Measurements from ENCODE around the gene TYW1B.
"Not testable (repeated sequence)": the region's sequence is repeated elsewhere in the genome, so short reads cannot be mapped to it uniquely, and the experiment has no call there.

The TYW1B gene

DNA sequence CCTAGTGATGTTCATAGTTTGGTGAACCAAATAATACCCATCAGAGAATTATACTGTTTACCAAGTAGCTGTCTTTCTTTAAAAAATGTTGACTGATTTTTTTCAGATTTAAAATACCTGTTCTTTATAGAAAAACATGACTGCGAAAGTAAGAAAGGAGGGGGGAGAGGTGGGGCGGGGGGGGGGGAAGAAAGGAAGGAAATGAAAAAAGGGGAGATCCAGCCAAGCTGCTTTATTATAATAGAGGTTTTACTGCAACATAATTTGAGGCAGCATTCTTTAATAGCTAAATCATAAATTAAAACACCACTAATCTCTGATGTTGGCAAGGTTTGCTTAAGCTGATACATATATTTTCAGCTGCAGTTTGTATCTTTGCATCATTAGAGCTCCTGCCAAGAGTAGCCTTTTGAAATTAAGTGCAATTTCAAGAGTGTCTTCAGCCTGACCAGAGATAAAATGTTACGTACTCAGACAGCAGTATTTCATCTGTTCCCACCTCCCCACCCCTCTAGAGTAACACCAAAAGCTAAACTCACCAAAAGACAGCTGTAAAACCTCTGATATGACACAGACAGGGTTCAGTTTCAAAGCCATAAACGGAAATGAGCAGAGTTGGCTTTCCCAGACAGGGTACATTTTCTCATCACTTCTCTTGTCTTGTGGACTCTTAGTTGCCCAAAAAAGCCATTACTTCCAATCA, 202.1 kb downstream of the TYW1B start:
- DNase-seq (ENCODE audit: low read depth), result not testable (repeated sequence)

DNA sequence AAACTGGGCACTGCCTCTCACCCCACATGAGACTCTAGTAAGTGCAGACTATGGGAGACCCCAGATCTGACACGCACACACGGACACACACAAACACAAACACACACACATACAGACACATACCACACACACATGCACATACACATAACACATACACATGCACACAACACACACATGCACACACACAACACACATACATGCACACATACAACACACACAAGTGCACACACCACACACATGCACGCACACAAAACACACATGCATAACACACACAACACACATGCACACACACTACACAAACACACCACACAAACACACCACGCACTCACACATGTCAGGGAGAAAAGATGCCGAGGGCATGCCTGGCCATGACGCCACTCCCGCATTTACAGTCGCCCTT, 205.5 kb downstream of the TYW1B start:
- DNase-seq (ENCODE audit: low read depth), result no peak

DNA sequence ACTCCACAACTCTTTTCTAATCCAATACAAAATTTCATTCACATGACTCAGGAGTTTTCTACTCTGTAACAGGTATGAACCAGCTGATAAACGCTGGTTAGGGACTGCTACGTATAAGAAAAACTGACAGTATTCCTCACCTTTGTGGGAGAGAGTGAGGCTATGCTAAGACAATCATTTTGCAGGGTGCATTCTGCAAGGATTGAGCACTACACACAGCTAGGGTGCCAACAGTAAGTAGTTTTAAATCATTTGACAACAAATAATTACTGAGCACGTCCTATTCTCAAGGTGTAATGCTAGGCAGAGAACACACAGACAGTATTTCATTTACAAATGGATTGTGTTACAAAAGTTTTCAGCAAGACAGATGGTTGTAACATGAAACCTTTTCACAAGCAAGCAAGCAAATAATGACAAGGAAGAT, 206.2 kb downstream of the TYW1B start:
- DNase-seq (ENCODE audit: low read depth), result not testable (repeated sequence)

DNA sequence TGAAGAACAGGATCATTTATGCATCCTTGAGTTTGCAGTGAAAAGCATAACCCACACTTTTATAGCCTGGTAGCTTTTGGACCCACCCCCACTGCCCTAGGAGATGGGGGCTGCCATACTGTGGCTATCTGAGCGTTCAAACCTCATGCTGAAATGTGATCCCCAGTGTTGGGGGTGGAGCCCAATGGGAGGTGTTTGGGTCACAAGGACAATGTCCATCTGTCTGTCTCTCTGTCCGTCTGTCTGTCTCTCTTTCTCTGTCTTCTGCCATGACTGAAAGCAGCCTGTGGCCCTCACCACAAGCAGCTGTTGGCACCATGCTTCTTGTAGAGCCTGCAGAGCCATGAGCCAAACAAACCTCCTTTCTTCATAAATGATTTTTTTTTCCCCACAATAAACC, 207.1 kb downstream of the TYW1B start:
- not testable (repeated sequence) for DNase-seq (ENCODE audit: low read depth)

DNA sequence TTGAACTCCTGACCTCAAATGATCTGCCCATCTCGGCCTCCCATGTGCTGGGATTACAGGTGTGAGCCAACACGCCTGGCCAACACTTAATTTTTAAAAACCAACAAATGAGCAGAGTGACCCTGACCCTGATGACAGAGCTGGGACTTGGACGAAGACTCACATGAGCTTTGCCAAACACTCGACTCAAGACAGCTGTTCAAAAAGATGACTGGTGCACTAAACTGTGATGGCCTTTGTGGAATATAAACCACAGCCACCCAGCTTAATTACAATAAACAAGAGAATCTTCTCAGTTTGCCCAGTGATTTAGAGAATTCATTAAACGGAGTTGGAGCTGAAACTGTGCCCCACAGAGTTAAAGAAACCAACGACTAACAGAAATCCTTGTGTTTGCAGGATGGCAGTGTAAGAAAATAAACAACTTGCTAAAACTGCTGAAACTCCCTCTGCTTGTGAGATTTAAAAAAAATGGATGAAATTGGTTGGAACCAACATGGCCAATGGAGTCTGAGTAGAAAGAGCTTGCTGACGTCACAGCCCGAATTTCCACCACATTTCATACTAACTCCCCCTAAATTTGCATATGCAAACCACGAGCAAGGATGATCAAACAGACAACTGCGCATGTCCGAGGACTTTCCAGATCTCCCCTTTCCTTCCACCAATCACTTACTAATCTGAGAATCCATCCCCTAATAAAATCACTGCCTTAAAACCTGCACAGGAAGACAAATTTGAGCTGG, 209.4 kb downstream of the TYW1B start:
- DNase-seq (ENCODE audit: low read depth), result not testable (repeated sequence)

DNA sequence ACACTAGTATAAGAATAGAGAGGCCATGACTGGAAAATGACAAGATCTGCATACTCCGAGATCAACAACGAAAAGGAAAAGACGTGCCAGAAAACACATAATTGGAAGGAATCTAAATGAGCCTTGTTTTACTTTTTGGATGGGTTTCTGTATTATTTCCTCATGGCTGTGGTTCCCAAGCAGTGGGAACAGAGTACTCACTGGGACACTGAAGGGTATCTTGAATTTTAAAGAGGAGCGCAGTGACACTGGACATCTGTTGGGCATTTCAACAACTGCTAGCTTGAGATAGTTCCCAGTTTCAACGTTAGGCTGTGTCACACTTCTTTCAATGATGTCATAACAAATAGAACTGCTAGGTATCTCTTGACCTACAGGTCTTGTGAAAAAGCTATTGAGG, 218.2 kb downstream of the TYW1B start:
- DNase-seq (ENCODE audit: low read depth), result not testable (repeated sequence)

DNA sequence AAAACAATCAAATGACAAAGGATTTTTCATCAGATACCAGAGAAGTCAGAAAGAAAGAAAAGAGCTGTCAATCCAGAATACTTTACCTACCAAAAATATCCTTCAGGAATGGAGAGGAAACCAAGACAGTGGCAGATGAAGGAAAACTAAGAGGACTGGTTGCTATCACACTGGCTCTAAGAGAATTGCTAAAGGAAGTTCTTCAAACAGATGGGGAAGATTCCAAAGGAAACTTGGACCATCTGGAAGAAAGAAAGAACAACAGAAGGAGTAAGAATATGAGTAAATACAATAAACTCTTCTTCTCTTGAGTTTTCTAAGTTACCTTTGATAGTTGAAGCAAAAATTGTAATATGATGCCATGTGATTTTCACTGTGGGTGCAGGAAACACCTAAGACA, 220.0 kb downstream of the TYW1B start:
- not testable (repeated sequence) for DNase-seq (ENCODE audit: low read depth)

DNA sequence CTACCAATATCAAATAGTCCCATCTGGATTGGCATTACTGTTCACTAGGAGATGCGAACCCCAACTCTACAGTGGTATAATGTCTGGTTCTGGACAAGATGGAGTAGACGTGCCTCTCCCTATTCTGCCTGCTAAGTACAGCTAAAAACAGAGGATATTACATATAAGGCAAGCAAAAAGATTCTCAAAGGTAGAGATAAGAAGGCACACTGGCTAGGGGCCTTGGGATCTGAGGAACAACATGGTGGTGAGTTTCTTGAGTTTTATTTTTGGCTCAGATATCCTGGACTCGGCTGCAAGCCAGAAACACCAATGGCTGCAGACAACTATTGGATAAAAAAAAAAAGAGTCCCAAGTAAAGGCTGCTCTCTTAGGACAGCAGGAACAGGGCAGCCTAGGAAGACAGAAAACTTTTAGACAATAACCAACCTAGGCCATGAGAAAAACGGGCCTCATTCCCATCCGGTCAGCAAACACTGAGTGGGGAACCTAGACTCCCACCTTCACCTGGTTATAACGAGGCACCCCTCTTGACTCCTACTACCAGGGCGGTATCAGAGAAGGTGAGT, 222.1 kb downstream of the TYW1B start:
- not testable (repeated sequence) for DNase-seq (ENCODE audit: low read depth)

DNA sequence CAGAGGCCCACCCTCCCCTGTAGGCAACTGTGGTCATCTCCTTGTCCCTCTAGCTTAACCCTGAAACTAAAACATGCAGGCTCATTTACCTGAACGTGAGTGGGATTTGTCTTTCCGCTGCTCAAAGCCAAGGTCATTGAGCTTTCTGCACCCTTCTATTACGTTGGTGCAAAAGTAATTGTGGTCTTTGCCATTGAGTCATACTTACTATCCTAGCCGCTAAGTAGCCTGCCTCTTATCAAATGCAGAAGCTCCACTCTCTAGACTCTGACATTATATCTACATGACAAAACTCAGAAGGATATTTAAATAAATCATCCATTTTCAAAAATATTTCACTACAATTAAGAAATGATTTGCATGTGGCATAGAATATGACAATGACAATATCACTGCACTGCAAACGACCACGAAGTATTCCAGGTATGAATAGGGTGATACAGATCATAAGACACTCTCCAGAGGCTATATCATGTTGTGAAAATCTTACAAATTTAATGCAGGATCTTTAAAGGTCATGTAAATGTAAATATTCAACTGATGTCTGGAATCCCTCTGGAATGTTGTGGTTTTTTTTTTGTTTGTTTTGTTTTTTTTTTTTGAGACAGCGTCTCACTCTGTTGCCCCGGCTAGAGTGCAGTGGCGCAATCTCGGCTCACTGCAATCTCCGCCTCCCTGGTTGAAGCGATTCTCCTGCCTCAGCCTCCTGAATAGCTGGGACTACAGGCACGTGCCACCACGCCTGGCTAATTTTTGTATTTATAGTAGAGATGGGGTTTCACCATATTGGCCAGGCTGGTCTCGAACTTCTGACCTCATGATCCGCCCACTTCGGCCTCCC, 223.0 kb downstream of the TYW1B start:
- DNase-seq (ENCODE audit: low read depth), result not testable (repeated sequence)

DNA sequence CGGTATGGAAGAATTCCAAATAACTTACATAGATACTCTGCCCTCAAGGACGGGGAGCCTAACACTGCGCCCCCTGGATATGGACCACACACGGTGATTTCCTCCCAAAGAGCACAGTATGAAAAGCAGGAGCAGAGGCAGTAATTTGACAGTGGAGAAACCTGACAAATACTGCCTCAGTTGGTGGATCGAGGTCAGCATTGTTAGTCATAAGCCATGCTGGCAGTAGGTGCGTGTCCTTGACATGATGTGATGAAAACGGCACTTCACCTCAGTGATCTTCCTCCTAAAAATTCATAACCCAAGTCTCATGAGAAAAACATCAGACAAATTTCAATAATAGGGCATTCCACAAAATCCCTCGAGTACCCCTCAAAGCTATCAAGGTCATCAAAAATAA, 224.5 kb downstream of the TYW1B start:
- DNase-seq (ENCODE audit: low read depth), result not testable (repeated sequence)

DNA sequence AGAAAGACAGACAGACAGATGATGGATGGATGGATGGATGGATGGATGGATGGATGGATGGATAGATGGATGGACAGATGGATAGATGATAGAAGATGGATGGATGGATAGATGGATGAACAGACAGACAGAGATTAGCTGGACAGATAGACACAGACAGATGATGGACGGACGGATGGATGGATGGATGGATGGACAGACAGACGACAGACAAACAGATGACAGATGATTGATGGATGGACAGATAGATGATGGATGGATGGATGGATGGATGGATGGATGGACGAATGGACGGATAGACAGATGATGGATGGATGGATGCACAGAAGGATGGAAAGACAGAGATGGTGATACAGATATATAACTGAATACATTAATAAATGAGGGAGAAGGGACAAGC, 224.9 kb downstream of the TYW1B start:
- no peak for DNase-seq (ENCODE audit: low read depth)

DNA sequence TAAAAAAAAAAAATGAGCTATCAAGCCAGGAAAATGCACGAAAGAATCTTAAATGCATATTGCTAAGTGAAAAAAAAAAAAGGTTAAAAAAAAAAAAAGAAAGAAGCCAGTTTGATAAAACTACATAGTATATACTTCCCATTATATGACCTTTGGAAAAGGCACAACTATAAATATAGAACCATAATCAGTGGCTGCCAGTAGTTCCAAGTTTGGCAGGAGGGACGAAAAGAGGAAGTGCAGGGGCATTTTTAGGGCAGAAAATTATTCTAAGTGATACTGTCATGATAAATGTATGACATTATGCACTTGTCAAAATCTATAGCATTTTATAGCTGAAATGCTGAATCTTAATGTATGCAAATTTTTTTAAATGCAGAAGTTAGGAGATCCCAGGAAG, 226.3 kb downstream of the TYW1B start:
- DNase-seq (ENCODE audit: low read depth), result not testable (repeated sequence)

DNA sequence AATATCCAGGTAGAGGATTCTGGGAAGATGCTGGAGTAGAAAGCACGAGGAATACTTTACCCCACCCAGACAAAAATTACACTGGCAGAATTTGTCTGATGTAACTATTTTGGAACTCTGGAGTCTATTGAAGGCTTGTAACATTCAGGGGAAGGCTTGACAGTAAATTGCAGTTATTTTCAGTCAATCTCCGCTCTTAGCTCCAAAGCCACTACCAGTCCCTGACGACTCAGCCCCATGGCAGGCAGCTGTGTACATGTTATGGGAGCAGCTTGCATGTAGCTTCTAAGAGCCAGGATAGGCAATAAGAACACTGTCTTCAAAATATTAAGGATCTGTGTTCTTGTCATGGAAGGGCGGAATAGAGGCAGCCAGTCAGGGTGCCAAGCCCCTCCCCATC, 238.0 kb downstream of the TYW1B start:
- not testable (repeated sequence) for DNase-seq (ENCODE audit: low read depth)

DNA sequence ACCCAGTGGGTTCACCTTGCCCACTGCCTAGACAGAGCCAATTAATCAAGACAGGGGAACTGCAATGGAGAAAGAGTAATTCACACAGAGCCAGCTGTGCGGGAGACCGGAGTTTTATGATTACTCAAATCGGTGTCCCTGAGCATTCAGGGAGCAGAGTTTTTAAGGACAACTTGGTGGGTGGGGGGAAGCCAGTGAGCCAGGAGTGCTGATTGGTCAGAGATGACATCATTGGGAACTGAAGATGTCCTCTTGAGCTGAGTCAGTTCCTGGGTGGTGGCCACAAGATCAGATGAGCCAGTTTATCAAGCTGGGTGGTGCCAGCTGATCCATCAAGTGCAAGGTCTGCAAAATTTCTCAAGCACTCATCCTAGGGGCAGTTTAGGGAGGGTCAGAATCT, 240.7 kb downstream of the TYW1B start:
- not testable (repeated sequence) for DNase-seq (ENCODE audit: low read depth)

DNA sequence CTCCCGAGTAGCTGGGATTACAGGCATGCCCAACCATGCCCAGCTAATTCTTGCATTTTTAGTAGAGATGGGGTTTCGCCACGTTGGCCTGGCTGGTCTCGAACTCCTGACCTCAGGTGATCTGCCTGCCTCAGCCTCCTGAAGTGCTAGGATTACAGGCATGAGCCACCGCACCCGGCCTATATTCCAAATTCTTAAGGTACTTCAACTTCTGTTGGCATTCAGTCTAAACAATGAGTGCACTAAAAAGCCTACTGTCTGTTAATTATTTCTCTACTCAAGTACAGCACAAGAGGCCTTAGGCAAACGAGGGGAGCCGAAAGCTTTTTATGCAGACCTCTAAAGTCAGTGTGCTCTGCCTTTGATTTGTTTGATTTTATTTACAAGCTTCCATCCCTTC, 243.4 kb downstream of the TYW1B start:
- DNase-seq (ENCODE audit: low read depth), result not testable (repeated sequence)

DNA sequence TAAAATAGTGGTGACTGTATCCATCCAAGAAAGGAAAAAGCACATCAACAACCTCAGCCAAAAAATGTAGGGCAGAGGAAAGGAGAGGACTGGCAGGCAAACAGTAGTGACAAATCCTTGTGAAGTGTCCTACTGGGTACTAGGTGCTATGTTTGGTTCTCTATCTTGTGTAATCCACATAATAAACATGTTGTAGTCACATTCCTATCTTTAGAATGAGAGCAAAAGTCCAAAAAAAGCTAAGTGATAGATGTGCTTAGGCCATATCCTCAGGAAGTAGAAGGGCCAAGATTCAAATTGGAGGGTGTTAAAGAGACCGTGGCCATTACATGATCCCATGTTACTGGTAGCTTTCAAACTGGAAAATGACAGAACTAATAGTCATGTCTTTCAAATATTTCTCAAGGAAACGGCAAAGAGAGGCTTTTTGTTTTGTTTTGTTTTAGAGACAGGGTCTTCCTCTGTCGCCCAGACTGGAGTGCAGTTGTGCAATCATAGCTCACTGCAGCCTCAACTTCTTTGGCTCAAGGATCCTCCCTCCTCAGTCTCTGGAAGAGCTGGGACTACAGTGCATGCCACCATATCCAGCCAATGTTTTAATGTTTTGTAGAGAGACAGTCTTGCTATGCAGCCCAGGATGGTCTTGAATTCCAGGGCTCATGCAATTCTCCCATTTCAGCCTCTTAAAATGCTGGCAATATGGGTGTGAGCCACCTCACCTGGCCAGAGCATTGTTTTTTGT, 244.2 kb downstream of the TYW1B start:
- not testable (repeated sequence) for DNase-seq (ENCODE audit: low read depth)

DNA sequence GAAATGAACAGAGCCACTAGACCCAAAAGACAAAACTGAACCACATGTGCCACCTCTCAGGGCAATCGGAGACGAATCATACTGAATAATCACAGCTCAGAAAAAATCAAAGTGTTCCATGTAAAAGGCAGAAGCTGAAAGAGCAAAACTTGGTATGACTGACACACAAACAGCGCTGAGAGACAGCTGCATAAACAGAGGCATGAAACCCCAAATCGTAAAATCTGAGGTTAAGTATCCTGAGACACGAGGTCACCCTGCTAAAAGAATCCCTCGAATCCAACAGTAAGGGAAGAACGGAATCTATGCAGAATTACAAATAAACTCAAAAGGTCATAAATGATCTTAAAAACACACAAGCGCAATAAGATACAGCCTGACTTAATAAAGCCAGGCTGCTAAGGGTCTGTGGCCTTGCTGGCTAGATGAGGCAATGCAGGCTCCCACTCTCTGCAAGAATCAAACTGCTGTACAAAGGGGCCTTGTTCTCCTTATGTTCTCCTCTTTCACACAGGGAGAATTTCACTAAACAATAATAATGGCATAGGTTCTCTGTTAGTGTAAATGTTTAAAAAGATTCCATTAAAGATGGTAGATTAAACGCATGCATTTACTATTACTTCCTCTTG, 247.7 kb downstream of the TYW1B start:
- not testable (repeated sequence) for DNase-seq (ENCODE audit: low read depth)

DNA sequence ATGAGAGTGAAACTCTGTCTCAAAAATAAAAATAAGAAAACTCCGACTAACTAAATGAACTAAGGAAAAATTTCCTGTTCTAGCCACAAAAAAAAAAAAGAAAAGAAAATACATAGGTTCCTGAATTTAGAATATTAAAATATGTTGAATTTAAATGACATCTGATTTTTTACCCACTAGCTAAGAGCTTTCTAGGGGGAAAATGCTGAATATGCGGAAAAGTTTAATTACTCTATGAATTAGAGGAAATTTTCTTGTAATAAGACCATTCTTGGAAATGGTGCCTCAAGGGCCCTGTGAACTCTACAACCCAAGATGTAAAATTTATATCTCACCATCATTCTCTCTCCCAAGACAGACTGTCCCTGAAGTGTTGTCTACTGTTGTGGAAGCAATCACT, 250.9 kb downstream of the TYW1B start:
- no peak for DNase-seq (ENCODE audit: low read depth)

DNA sequence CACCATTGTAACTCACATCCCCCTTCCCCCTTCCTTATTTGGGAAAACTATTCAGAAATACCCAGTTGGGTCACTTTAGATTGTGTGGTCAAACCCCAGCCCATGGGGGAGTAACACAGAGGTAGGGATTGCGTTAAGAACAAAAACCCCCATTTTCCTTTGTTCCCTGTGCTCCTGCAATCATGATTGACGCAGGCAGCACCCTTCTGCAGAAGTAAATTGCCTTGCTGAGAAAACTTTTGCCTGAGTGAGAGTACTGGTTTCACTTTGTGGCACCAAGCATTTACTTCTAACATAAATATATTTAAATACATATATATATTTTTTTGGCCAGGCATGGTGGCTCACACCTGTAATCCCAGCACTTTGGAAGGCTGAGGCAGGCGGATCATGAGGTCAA, 266.0 kb downstream of the TYW1B start:
- DNase-seq (ENCODE audit: low read depth), result not testable (repeated sequence)

DNA sequence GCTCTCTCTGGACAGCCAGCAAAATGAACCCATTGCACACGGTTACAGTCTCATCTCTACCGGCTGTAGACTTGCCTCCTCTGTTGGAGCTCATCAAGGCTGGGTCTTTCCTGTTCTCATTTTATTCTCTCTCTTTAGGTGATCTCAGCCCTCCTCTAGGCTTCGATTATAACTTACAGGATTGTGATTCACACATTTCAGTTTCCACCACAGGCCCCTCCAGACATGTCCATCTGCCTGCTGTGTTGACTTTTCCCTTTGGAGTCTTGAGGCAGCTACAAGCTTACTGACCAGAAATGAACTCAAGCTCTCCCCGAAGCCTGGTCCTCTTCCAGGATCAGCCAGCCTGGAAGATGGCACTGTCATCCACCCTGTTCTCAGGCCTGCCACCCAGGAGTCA, 268.5 kb downstream of the TYW1B start:
- DNase-seq (ENCODE audit: low read depth), result not testable (repeated sequence)

DNA sequence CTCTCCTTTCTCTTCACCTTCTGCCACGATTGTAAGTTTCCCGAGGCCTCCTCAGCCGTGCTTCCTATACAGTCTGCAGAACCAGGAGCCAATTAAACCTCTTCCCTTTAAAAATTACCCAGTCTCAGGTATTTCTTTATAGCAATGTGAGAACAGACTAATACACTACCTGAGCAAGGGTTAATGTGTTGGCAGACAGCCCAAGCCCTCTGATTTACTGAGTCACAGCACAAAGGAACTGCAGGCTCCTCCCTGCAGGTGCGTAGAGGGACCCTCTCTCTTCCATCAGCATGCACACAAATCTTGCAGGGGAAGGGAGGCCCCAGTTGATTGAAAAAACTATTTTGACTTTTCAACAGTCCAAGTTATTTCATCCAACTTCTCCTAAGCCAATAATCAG, 271.3 kb downstream of the TYW1B start:
- DNase-seq (ENCODE audit: low read depth), result not testable (repeated sequence)
